HG03097 (cell line): ENCODE results near the gene SLC38A5.
"Not testable (repeated sequence)": the region's sequence is repeated elsewhere in the genome, so short reads cannot be mapped to it uniquely, and the experiment has no call there.

Source experiments
- ATAC-seq: cut with Tn5 transposase; IDR thresholded peaks from one replicate; pipeline ENCODE4 v1.9.1; 2021; ENCODE audit not compliant: unreplicated experiment, low FRiP score

Gene SLC38A5

GRCh38 chrX:48470833-48471118 is 716 bp upstream of the SLC38A5 start:
- no peak for ATAC-seq

- no peak for ATAC-seq
Observed at GRCh38 chrX:48468693-48469691, 1.1 kb downstream of the SLC38A5 start.

- no peak for ATAC-seq
Observed at GRCh38 chrX:48468247-48468671, 1.8 kb downstream of the SLC38A5 start.

- ATAC-seq = no peak
Observed at GRCh38 chrX:48467281-48467761, 2.7 kb downstream of the SLC38A5 start.

GRCh38 chrX:48466696-48467095 is 3.4 kb downstream of the SLC38A5 start:
- no peak for ATAC-seq

DNA sequence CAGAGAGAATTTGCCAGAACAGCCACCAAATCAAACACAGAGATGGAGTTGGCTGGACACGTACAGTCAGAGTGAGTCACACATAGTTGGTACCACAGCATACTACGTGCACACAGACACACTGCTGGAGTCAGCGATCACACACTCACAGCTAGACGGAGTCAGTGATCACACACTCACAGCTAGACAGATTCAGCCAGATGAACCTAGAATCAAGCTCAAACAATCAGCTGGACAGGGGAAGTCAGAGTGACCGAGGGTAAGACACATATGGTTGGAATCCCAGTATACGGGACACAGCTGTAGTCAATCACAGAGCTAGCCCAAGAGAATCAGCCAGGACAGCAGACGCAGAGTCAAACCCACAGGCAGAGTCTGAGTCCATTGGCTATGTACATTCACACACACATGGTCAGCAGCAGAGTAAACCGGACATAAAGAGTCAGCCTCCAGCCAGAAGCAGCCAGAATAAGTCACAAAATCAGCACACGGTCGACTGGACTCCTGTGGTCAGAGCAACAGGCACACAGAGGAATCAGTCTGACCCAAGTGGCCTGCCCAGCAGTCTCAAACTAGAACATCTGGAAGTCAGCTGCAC is 4.6 kb downstream of the SLC38A5 start:
- no peak for ATAC-seq

DNA sequence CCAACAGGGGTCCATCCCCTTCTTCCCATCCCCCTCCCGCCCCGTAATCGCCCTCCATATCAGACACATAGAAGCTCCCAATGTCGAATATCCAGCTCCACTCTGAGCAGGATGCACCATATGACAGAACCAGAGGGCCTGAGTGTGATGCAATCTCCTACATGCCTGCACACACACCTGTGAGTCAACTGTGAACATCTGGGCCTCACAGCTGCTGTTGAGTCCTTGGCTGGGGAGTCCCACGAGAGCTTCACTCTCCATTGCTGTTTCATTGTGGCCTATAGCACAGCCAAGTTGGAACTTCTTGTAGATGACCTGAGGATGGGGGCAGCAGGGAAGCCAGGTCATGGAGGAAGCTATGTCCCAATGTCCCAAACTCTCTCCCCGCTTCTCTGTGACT is 8.2 kb downstream of the SLC38A5 start:
- no peak for ATAC-seq

GRCh38 chrX:48460606-48461005 is 9.5 kb downstream of the SLC38A5 start:
- ATAC-seq = no peak

DNA sequence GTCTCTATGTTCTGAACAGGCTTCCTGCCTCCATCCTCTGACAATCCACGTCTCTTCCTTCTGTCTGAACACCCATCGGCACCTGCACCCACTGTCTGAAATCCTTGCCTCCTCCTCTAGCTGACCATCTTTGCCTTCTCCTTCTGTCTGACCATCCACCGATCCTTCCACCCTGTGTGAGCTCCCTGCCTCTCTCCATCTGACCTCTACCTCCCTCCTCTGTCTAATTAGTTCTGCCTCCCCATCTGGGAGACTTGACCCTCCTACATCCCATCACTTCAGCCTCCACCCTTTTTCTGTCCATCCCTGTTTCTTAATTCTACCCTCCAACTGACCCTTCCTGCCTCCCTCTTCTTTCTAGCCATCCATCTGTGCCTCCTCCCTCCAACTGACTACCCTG is 10.0 kb downstream of the SLC38A5 start:
- no peak for ATAC-seq

- ATAC-seq = no peak
Observed at GRCh38 chrX:48459483-48459882, 10.6 kb downstream of the SLC38A5 start.

DNA sequence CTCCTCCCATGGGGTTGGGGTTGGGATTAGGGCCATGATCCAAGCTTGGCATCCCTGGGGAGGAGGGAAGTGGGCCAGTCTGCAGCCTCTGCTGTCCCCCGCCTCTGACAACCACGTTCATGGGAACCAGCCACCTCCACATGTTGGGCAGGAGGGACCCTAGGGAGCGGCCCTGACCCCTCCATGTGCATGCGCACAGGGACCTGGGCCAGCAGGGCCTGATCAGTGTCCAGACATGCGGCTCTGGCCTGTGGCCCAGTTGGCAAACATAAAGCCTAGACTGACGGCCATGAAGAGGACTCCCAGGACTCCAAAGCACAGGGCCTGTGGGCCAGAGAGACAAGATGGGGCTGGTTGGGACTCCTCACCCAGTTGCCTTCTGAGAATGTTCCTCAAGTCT is 11.3 kb downstream of the SLC38A5 start:
- no peak for ATAC-seq

DNA sequence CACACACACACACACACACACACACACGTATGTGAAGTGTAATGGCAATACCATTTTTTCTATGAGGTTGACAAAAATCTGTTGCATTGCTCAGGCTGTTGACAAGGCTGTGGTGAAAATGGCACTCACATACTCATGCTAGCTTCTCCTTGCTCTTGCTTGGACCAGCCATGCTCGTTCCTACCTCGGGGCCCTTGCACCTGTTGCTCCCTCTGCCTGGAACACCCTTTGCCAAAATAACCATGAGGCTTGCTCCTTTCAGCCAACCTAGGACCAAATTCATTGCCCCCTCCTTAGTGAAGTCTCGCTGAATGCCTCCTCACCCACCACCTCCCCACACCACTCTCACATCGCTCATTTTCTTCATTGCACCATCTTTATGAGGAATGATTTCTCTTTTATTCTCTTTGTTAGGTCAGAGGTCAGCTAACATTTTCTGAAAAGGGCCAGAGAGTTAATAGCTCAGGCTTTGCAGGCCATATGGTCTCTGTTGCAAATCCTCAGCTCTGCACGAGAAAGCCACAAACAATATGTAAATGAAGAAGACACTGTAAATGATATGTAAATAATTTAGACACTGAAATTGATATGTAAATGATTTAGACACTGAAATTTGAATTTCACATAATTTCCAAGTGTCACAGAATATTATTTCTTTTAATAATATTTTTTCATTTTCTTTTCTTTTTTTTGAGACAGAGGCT is 13.3 kb downstream of the SLC38A5 start:
- no peak for ATAC-seq

GRCh38 chrX:48451708-48452107 is 18.4 kb downstream of the SLC38A5 start:
- ATAC-seq = no peak

DNA sequence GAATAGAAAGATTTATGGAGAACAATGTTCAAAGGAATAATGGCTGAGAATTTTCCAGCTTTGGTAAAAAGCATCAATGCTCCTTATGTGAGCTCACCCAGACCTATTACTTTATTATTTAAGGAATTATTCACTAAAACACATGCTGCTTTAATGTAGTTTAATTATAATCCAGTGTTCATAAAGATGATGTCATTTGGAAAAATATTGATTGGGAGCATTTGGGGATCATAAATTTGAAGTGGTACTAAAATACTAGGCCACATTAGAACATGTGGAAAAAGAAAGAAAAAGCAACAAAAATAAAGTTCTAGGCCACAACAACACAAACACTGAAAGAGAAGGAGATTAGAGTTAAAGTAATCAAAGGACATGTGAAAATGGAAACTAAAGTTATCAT is 20.0 kb downstream of the SLC38A5 start:
- no peak for ATAC-seq

GRCh38 chrX:48447201-48447600 is 22.9 kb downstream of the SLC38A5 start:
- ATAC-seq = not testable (repeated sequence)

- ATAC-seq = not testable (repeated sequence)
Observed at GRCh38 chrX:48433713-48434112, 36.3 kb downstream of the SLC38A5 start.

- not testable (repeated sequence) for ATAC-seq
Observed at GRCh38 chrX:48430166-48430565, 39.9 kb downstream of the SLC38A5 start.

- ATAC-seq = not testable (repeated sequence)
Observed at GRCh38 chrX:48429606-48430005, 40.5 kb downstream of the SLC38A5 start.

DNA sequence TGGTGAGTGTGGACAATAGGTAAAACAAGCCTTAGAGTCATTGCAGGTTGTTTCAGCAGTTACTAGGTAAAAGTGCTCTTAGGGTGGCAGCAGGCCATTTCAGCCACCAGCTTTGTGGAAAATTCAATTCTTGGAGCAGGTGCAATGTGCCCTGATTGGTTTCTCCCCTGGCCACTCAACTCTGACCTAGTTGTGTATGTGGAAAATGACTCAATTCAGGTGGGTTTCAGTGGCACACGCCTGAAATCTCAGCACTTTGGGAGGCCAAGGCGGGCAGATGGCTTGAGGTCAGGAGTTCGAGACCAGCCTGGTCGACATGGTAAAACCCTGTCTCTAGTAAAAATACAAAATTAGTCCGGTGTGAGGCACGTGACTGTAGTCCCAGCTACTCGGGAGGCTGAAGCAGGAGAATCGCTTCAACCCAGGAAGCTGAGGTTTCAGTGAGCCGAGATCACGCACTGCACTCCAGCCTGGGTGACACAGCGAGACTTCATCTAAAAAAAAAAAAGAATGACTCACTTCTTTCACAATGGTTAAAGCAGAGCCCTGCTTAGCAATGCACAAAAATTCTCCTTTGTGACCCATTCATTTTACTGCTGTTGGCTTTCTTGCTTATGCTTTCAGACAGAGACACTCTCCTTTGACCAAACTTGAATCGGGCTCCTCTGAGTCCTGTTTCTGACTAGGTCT is 42.9 kb downstream of the SLC38A5 start:
- ATAC-seq = not testable (repeated sequence)

GRCh38 chrX:48411860-48412259 is 58.2 kb downstream of the SLC38A5 start, which contains the start of gene SSX4B:
SSX4B (minus strand) TSS chrX:48411960; CDS start chrX:48411372, 588 bp downstream.
- not testable (repeated sequence) for ATAC-seq
